ENCODE data around the gene PLA2G4C. TPM values are rescaled to one million over a fixed set of nuclear protein-coding genes. Genes with fewer than 3 reads are reported as not detected.

The PLA2G4C gene
- total and polyA plus RNA-seq, 8 donors, result 1.4 to 90.2 (median 5.9) TPM

- Histone ChIP-seq H3K4me3 (no peak overlapping the region), H3K9me3 (no peaks in the 10 kb centered on the region), H3K4me1 (no peaks in the 10 kb centered on the region), H3K27ac (no peak overlapping the region), H3K36me3 (peaks cover 0 to 57% (median 14%) of the 10 kb centered on the region in 4 donors), H3K27me3 (no peaks in the 10 kb centered on the region)
- TF ChIP-seq CTCF (IDR thresholded peaks at IDR 0.05), result no peak
- no peak for TF ChIP-seq POLR2A (IDR thresholded peaks at IDR 0.05)
- no peak for TF ChIP-seq POLR2AphosphoS5 (IDR thresholded peaks at IDR 0.05)
- TF ChIP-seq EP300 (IDR thresholded peaks at IDR 0.05), result no peak
- 77 to 96% (median 88%) methylated on average over 5 of the region's 5 CpGs for WGBS, 5 donors
- intact Hi-C loops (cut with DNase I; ENCODE audit: low total_unique reads), result no loop called here
- no peak for DNase-seq
Measured at GRCh38 chr19:48053076-48053475, 57.5 kb downstream of the PLA2G4C start.

- H3K4me1 ChIP-seq, result no peaks in the 10 kb centered on the region
- no peak overlapping the region for H3K27ac ChIP-seq
- no peak for DNase-seq
- TF ChIP-seq POLR2A (IDR thresholded peaks at IDR 0.05), result no peak
- no peak for TF ChIP-seq POLR2AphosphoS5 (IDR thresholded peaks at IDR 0.05)
- TF ChIP-seq EP300 (IDR thresholded peaks at IDR 0.05), result no peak
- no peak for TF ChIP-seq CTCF (IDR thresholded peaks at IDR 0.05)
- WGBS, 5 donors, result 73 to 84% (median 78%) methylated on average over 10 of the region's 10 CpGs
- no peaks in the 10 kb centered on the region for H3K9me3 ChIP-seq
- H3K36me3 ChIP-seq, result peaks cover 0 to 64% (median 16%) of the 10 kb centered on the region in 4 donors
- H3K4me3 ChIP-seq, result no peak overlapping the region
- intact Hi-C loops (cut with DNase I; ENCODE audit: low total_unique reads), result no loop called here
- H3K27me3 ChIP-seq, result no peaks in the 10 kb centered on the region
Measured at GRCh38 chr19:48051335-48052033, 59.1 kb downstream of the PLA2G4C start.

GRCh38 chr19:48044561-48044960 is 66.1 kb downstream of the PLA2G4C start:
- intact Hi-C loops (cut with DNase I; ENCODE audit: low total_unique reads), result no loop called here
- 84 to 87% (median 86%) methylated on average over 5 of the region's 5 CpGs for WGBS, 5 donors
- Histone ChIP-seq H3K27ac (no peak overlapping the region), H3K4me3 (no peak overlapping the region), H3K36me3 (peaks cover 0 to 23% (median 5%) of the 10 kb centered on the region in 4 donors), H3K9me3 (no peaks in the 10 kb centered on the region), H3K4me1 (no peaks in the 10 kb centered on the region), H3K27me3 (peaks cover 0 to 31% (median 0%) of the 10 kb centered on the region in 3 donors)
- no peak for TF ChIP-seq EP300 (IDR thresholded peaks at IDR 0.05)
- TF ChIP-seq POLR2AphosphoS5 (IDR thresholded peaks at IDR 0.05), result no peak
- TF ChIP-seq POLR2A (IDR thresholded peaks at IDR 0.05), result no peak
- no peak for DNase-seq

GRCh38 chr19:48043675-48044258 is 66.8 kb downstream of the PLA2G4C start, which contains the start of gene CABP5:
Gene CABP5 (minus strand): TSS chr19:48044079. CDS start chr19:48043922, 157 bp downstream.
- Histone ChIP-seq H3K4me1 (no peaks in the 10 kb centered on the region), H3K4me3 (no peak within 1 kb of the TSS), H3K9me3 (no peaks in the 10 kb centered on the region), H3K27ac (no peak within 1 kb of the TSS), H3K36me3 (peaks cover 0 to 15% (median 5%) of the 10 kb centered on the region in 4 donors), H3K27me3 (peaks cover 0 to 31% (median 0%) of the 10 kb centered on the region in 3 donors)
- DNase-seq, result no peak
- intact Hi-C loops (cut with DNase I; ENCODE audit: low total_unique reads), result no loop called here
- 74 to 79% (median 76%) methylated on average over 10 of the region's 10 CpGs for WGBS, 5 donors
- TF ChIP-seq CTCF (IDR thresholded peaks at IDR 0.05) (no peak), EP300 (IDR thresholded peaks at IDR 0.05) (no peak), POLR2AphosphoS5 (IDR thresholded peaks at IDR 0.05) (no peak), POLR2A (IDR thresholded peaks at IDR 0.05) (no peak)

Data from stomach (tissue), 9 donors.